Gastrocnemius medialis (tissue), 4 donors: ENCODE data around the gene DIO1. TPM values are rescaled to one million over a fixed set of nuclear protein-coding genes. Genes with fewer than 3 reads are reported as not detected.

Experiments
- ATAC-seq, 2 donors: fragments of 150-250 bp; one replicate each; pipeline ENCODE4 v1.9.1; 2016
- DNase-seq, 2 donors: peaks; one replicate each; pipeline ENCODE4 v3.0.0-alpha.2; 2019
- H3K27ac ChIP-seq, 4 donors: fragments of 200-600 bp; sonication (generic); 1 replicate in 1 of 4; 2 replicates in 3 of 4; pipeline ENCODE4 v1.5.1; 2016 to 2018; ENCODE audit warnings: mild to moderate bottlenecking in 2 of 4, moderate library complexity in 1 of 4
- H3K27me3 ChIP-seq, 3 donors: fragments of 200-600 bp; sonication (generic) in 2 of 3; 1 replicate in 1 of 3; 2 replicates in 2 of 3; pipeline versions ENCODE4 v1.5.1 to v1.6.0; 2016 to 2019; ENCODE audit warnings: mild to moderate bottlenecking in 1 of 3, moderate library complexity in 1 of 3
- H3K36me3 ChIP-seq, 2 donors: fragments of 200-600 bp; sonication (generic) in 1 of 2; one replicate each; pipeline ENCODE4 v1.5.1; 2017 to 2018
- H3K4me1 ChIP-seq, 2 donors: fragments of 200-600 bp; sonication (generic) in 1 of 2; one replicate each; pipeline ENCODE4 v1.5.1; 2016 to 2017; ENCODE audit warnings: mild to moderate bottlenecking in 2 of 2
- H3K4me3 ChIP-seq, 4 donors: fragments of 200-600 bp; sonication (generic) in 3 of 4; 1 replicate in 1 of 4; 2 replicates in 3 of 4; pipeline ENCODE4 v1.5.1; 2016 to 2019; ENCODE audit warnings: mild to moderate bottlenecking in 2 of 4
- H3K9me3 ChIP-seq, 3 donors: fragments of 200-600 bp; sonication (generic) in 2 of 3; 1 replicate in 1 of 3; 2 replicates in 2 of 3; pipeline ENCODE4 v1.5.1; 2016 to 2019
- POLR2A ChIP-seq, 2 donors: fragments of 450-650 bp; IDR thresholded peaks; one replicate each; pipeline ENCODE4 v1.6.1; 2017; ENCODE audit warnings: antibody characterized with exemption in 2 of 2, mild to moderate bottlenecking in 2 of 2, moderate library complexity in 2 of 2
- in situ Hi-C, 4 donors: fragments of 200-750 bp; cut with MboI; loops; one replicate each; pipeline versions ENCODE4 v1.15.0 to v1.8.0; 2017; ENCODE audit warnings: low sequenced_read_pairs in 4 of 4
- intact Hi-C: fragments of 100-400 bp; cut with DNase I; formaldehyde crosslinking; loops from one replicate; pipeline ENCODE4 v1.15.1; 2023; ENCODE audit warnings: low total_unique reads
- total RNA-seq, 4 donors: library from RNA; depleted of rRNA; stranded (reverse); fragments of >200 nt; gene quantifications; one replicate each; pipeline versions ENCODE4 v1.1.0 to v1.2.3, GENCODE V29; 2016
- TF ChIP-seq, protein P1 (sequence below), 5 experiments: fragments of 450-650 bp in 3 of 5; fragments of 200-600 bp in 2 of 5; sonication (generic) in 2 of 5; IDR thresholded peaks in 4 of 5; conservative IDR thresholded peaks in 1 of 5; 1 replicate in 4 of 5; 2 replicates in 1 of 5; pipeline ENCODE4 v1.5.1; 2016 to 2019; ENCODE audit warnings: antibody characterized with exemption in 5 of 5, mild to moderate bottlenecking in 3 of 5, moderate library complexity in 3 of 5

The DIO1 gene
- total RNA-seq, 4 donors from 2014 or later: not detected

DNA sequence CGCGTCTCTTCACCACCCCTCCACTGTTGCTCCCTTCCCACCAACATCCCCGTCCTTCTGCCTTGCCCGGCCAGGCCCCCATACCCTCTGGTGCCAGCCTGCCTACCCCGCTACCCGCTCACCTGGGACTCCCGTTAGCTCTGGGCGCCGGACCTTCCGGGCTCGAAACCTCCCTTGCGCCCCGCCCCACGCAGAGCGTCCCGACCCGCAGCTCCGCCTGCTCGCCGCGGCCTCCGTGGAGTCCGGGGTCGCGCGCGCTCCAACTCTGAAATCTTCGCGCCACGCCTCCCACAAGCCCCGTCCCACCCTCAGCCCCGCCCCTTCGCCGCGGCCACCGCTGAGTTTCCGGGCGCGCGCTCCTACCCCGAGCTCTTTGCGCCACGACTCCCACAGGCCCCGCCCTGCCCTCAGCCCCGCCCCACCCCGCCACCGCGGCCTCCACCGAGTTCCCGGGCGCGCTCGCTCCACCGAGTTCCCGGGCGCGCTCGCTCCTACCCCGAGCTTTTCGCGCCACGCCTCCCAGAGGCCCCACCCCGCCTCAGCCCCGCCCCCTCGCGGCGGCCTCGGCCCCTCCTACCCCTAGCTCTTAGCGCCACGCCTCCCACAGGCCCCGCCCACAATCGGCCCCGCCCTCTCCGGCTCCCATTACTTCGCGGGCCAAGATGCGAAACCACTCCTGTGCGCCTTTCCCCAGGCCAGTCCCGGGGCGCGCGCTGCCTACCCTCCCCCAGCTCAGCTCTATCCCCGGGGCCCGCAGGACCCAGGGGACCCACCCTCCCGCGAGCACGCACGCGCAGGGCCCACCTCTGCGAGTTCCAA is 51.7 kb downstream of the DIO1 start, which contains the start of gene IFT25:
TSS of gene IFT25 (minus strand) at position 267 of the 819 bp plus-strand sequence. CDS start 5,617 bp downstream, outside the sequence.
- peak; percentile 85 to 86 for ATAC-seq
- peaks cover 8 to 19% of the 10 kb centered on the region in 2 donors for H3K4me1 ChIP-seq
- H3K27me3 ChIP-seq: no peaks in the 10 kb centered on the region
- H3K9me3 ChIP-seq: no peaks in the 10 kb centered on the region
- no peaks in the 10 kb centered on the region for H3K36me3 ChIP-seq
- in situ Hi-C loops (loop anchor here in 3 of 4 donors (5.0 to 10.0 kb wide), 2 partner anchors 58 to 61 kb away; partner anchors contain the start of gene YIPF1 (in 3 of the 3)), intact Hi-C loops (loop anchor here (1.0 to 10.0 kb wide), 8 partner anchors 56 to 1888 kb away; partner anchors contain the start of genes ACOT11, BTF3L4, CPT2 and NDC1)
- TF ChIP-seq, protein P1, sequence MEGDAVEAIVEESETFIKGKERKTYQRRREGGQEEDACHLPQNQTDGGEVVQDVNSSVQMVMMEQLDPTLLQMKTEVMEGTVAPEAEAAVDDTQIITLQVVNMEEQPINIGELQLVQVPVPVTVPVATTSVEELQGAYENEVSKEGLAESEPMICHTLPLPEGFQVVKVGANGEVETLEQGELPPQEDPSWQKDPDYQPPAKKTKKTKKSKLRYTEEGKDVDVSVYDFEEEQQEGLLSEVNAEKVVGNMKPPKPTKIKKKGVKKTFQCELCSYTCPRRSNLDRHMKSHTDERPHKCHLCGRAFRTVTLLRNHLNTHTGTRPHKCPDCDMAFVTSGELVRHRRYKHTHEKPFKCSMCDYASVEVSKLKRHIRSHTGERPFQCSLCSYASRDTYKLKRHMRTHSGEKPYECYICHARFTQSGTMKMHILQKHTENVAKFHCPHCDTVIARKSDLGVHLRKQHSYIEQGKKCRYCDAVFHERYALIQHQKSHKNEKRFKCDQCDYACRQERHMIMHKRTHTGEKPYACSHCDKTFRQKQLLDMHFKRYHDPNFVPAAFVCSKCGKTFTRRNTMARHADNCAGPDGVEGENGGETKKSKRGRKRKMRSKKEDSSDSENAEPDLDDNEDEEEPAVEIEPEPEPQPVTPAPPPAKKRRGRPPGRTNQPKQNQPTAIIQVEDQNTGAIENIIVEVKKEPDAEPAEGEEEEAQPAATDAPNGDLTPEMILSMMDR (IDR thresholded peaks at IDR 0.05 in 4 of 5, conservative IDR thresholded peaks at IDR 0.05 in 1 of 5): no peak
- peak; percentile 37 to 64 for TF ChIP-seq POLR2A (IDR thresholded peaks at IDR 0.05)
- peak; percentile 91 to 95 for DNase-seq
- H3K27ac ChIP-seq: peak within 1 kb of the TSS; percentile 86 to 97 (median 94)
- peak within 1 kb of the TSS; percentile 80 to 98 (median 92) for H3K4me3 ChIP-seq

DNA sequence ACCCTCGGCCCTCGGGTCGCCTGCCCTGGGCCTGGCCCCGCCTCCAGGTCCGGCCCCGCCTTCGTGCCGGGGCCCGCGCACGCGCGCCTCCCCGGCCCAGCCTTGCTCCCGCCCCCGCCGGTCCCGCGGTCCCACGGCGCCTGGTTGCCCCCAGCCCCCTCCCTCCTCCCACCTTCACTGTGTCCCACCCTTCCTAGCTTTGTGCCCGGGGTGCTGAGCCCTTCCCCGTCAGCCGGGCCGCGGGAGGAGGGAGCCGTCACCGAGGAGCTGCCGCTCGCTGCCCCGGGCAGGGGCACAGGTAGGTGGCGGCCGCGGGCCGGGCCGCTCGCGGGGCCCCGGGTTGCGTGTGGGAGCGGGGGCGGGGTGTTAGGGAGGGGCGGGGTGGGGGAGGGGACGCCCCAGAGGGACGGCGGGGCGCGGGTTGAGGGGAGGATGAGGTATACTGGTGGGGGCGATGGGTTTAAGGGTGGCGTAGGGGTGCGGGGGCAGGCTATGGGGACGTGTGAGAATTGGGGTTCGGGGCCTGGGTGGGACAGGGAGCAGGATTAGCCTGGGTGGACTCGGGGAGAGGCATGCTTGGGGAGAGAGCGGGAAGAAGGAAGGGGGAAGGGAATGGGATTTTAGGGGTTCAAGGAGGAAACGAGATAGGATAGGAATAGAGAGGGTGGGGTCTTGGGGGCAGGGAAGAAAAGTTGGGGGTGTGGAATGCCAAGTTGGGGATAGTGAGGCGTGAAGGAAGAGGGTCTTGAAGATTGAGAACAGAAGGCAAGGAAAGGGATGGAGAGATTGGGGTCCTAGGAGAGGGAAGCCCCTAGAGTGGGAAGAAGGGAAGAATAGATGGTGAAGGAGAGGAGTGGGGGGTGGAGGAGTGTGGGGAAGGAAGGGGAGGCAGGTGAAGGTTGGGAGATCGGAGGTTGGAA is 52.5 kb downstream of the DIO1 start, which contains the start of gene LRRC42:
TSS of gene LRRC42 (plus strand) at position 99 of the 920 bp plus-strand sequence. CDS start 5,650 bp downstream, outside the sequence.
- intact Hi-C loops (loop anchor here (1.0 to 10.0 kb wide), 6 partner anchors 57 to 1889 kb away; partner anchors contain the start of genes ACOT11, BTF3L4, CPT2 and TTC4), in situ Hi-C loops (loop anchor here in 3 of 4 donors (5.0 to 10.0 kb wide), 2 partner anchors 59 to 62 kb away; partner anchors contain the start of gene YIPF1 (in 3 of the 3))
- no peaks in the 10 kb centered on the region for H3K9me3 ChIP-seq
- peaks cover 8 to 19% of the 10 kb centered on the region in 2 donors for H3K4me1 ChIP-seq
- ATAC-seq: peak; percentile 87 to 89
- no peaks in the 10 kb centered on the region for H3K27me3 ChIP-seq
- no peaks in the 10 kb centered on the region for H3K36me3 ChIP-seq
- H3K27ac ChIP-seq: peak within 1 kb of the TSS; percentile 86 to 97 (median 94)
- H3K4me3 ChIP-seq: peak within 1 kb of the TSS; percentile 80 to 98 (median 92)
- DNase-seq: no peak
- peak in 1 of 2 donors; percentile 42 for TF ChIP-seq POLR2A (IDR thresholded peaks at IDR 0.05)
- TF ChIP-seq, protein P1 (IDR thresholded peaks at IDR 0.05 in 4 of 5, conservative IDR thresholded peaks at IDR 0.05 in 1 of 5): peak in 2 of 5 experiments; percentile 17 to 60

DNA sequence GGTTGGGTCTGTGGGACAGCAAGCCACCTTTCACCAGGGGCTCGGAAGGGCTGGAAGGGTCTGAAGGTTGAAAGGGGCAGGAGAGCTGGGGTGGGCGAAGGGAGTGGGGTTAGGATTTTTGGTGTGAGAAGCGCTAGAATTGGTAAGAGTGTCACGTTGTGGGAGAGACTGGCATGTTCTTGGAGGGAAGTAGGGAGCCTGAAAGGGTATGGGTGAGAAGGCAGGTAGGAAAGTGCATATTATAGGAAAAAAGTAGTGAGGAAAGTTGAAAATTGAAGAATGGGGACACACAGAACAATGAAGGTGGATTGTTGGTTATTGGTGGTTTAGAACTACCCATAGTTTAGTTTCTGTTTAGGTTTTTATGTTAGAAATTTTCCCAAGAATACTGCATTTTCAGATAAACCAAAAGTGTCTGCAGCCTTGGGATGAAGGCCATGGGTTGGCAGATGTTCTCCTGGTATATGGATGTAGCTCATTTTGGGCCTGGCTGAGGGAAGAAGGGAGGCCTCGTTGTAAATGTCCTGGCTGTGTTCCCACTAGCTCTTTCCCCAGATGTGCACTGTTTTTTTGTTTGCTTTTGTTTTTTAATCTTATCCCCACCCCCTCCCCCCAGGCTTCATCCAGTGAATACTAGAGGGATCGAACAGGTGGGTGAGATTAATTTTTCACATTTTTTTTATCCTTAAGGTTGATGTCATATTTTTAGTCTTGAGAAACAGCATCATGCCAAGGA is 53.4 kb downstream of the DIO1 start:
- DNase-seq (no peak), ATAC-seq (no peak)
- Histone ChIP-seq H3K4me3 (peak overlapping the region; percentile 73 to 98 (median 84)), H3K36me3 (peaks cover 0 to 6% of the 10 kb centered on the region in 2 donors), H3K9me3 (no peaks in the 10 kb centered on the region), H3K27ac (peak overlapping the region; percentile 86 to 97 (median 94)), H3K4me1 (peaks cover 8 to 19% of the 10 kb centered on the region in 2 donors), H3K27me3 (no peaks in the 10 kb centered on the region)
- intact Hi-C loops: loop anchor here (5.0 to 10.0 kb wide), 5 partner anchors 85 to 1890 kb away; partner anchors contain the start of genes ACOT11, BTF3L4, CPT2 and TTC4
- no peak for TF ChIP-seq POLR2A (IDR thresholded peaks at IDR 0.05)
- TF ChIP-seq, protein P1 (IDR thresholded peaks at IDR 0.05 in 4 of 5, conservative IDR thresholded peaks at IDR 0.05 in 1 of 5): no peak
- in situ Hi-C loops: loop anchor here in 3 of 4 donors (5.0 to 10.0 kb wide), 2 partner anchors 60 to 63 kb away; partner anchors contain the start of gene YIPF1 (in 3 of the 3)
